ENCODE measurements around the gene CTNNA2. TPM values are rescaled to one million over a fixed set of nuclear protein-coding genes. Genes with fewer than 3 reads are reported as not detected.

The CTNNA2 gene
- total and polyA plus RNA-seq, 8 donors: 0.08 to 0.56 (median 0.17) TPM; not detected in 2

- DNase-seq: no peak
- TF ChIP-seq, protein P1, sequence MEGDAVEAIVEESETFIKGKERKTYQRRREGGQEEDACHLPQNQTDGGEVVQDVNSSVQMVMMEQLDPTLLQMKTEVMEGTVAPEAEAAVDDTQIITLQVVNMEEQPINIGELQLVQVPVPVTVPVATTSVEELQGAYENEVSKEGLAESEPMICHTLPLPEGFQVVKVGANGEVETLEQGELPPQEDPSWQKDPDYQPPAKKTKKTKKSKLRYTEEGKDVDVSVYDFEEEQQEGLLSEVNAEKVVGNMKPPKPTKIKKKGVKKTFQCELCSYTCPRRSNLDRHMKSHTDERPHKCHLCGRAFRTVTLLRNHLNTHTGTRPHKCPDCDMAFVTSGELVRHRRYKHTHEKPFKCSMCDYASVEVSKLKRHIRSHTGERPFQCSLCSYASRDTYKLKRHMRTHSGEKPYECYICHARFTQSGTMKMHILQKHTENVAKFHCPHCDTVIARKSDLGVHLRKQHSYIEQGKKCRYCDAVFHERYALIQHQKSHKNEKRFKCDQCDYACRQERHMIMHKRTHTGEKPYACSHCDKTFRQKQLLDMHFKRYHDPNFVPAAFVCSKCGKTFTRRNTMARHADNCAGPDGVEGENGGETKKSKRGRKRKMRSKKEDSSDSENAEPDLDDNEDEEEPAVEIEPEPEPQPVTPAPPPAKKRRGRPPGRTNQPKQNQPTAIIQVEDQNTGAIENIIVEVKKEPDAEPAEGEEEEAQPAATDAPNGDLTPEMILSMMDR (IDR thresholded peaks at IDR 0.05): no peak
- no peaks in the 10 kb centered on the region for H3K4me1 ChIP-seq
- H3K27ac ChIP-seq: no peak overlapping the region
- no peak overlapping the region for H3K4me3 ChIP-seq
- no peaks in the 10 kb centered on the region for H3K36me3 ChIP-seq
- H3K9me3 ChIP-seq: no peaks in the 10 kb centered on the region
- H3K27me3 ChIP-seq: no peaks in the 10 kb centered on the region
- ATAC-seq: no peak
- intact Hi-C loops (cut with DNase I): no loop called here
Observed at GRCh38 chr2:80515964-80516363, 1003.1 kb downstream of the CTNNA2 start.

- Histone ChIP-seq H3K4me3 (no peak overlapping the region), H3K27me3 (no peaks in the 10 kb centered on the region), H3K9me3 (no peaks in the 10 kb centered on the region), H3K4me1 (no peaks in the 10 kb centered on the region), H3K36me3 (no peaks in the 10 kb centered on the region), H3K27ac (no peak overlapping the region)
- DNase-seq: no peak
- TF ChIP-seq, protein P1 (IDR thresholded peaks at IDR 0.05): no peak
- intact Hi-C loops (cut with DNase I): no loop called here
- no peak for ATAC-seq
Observed at GRCh38 chr2:80517316-80517715, 1004.5 kb downstream of the CTNNA2 start.

DNA sequence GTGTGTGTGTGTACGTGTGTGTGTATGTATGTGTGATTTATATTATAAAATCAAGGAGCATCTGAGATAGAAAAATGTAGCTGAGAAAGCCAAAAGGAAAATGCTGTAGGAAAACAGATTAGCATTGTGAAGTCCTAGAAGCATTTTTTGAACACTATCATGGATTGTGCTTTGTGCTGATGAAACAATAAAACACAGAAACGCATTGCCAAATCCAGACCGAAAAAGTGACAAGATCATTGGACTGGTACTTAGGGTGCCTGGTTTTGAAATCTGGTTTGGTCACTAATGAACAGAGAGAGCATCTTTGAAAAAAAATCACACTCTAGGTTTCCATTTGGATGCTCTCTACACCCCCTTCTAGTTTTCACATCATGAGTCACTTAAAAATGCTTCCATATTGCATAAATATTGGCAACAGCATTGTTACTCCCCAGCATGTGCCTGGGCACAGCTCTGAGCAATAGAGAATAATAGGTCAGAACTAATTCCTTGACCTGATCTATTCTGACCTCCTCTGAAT lies 1006.3 kb downstream of the CTNNA2 start:
- intact Hi-C loops (cut with DNase I): no loop called here
- H3K36me3 ChIP-seq: no peaks in the 10 kb centered on the region
- H3K9me3 ChIP-seq: no peaks in the 10 kb centered on the region
- ATAC-seq (peak; percentile 30), DNase-seq (no peak)
- H3K27ac ChIP-seq: no peak overlapping the region
- H3K27me3 ChIP-seq: no peaks in the 10 kb centered on the region
- no peak overlapping the region for H3K4me3 ChIP-seq
- TF ChIP-seq, protein P1 (IDR thresholded peaks at IDR 0.05): no peak
- no peaks in the 10 kb centered on the region for H3K4me1 ChIP-seq

DNA sequence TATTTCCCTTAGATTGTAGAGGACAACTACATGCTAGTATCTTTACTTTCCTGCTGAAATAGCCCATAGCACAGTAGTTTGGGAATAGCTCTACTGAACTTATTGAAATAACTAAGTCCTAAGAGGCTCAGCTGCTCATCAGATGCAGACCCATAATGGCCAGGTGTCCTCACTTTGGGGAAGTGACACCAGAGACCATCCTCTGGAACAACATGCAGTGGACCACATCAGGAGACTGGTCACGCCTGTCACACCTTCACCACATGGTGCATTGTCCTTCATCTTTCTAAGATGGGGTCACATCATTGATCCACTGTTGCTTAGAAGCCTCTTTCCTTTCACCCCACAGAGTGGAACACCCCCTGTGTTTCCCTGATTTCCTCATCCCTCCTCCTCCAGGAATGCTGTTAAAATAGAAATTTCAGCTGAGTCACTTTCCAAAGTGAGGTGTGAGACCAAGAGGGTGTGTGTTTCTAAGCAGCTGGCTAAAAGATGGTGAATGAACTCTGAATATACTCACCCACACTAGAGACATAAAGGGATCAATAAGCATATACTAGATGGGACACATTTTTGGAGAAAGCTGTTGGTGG lies 1006.9 kb downstream of the CTNNA2 start:
- Histone ChIP-seq H3K27ac (no peak overlapping the region), H3K4me1 (no peaks in the 10 kb centered on the region), H3K36me3 (no peaks in the 10 kb centered on the region), H3K4me3 (no peak overlapping the region), H3K9me3 (no peaks in the 10 kb centered on the region), H3K27me3 (no peaks in the 10 kb centered on the region)
- TF ChIP-seq, protein P1 (IDR thresholded peaks at IDR 0.05): no peak
- DNase-seq (no peak), ATAC-seq (no peak)
- intact Hi-C loops (cut with DNase I): no loop called here

GRCh38 chr2:80525152-80525551 lies 1012.3 kb downstream of the CTNNA2 start:
- ATAC-seq (no peak), DNase-seq (no peak)
- Histone ChIP-seq H3K27ac (no peak overlapping the region), H3K4me3 (no peak overlapping the region), H3K27me3 (no peaks in the 10 kb centered on the region), H3K9me3 (no peaks in the 10 kb centered on the region), H3K36me3 (no peaks in the 10 kb centered on the region), H3K4me1 (no peaks in the 10 kb centered on the region)
- intact Hi-C loops (cut with DNase I): no loop called here
- TF ChIP-seq, protein P1 (IDR thresholded peaks at IDR 0.05): no peak

Data from left lung (tissue), 10 donors.